Ascending aorta (tissue), 2 donors: ENCODE data around the gene SHLD2. TPM values are rescaled to one million over a fixed set of nuclear protein-coding genes. Genes with fewer than 3 reads are reported as not detected.
"Not testable (repeated sequence)": the region's sequence is repeated elsewhere in the genome, so short reads cannot be mapped to it uniquely, and the experiment has no call there.

Experiments used
- DNase-seq, 2 donors: peaks; one replicate each; pipeline ENCODE4 v3.0.0-alpha.2; 2019; ENCODE audit warnings: low spot score in 2 of 2
- H3K27ac ChIP-seq, 2 donors: fragments of 200-600 bp; sonication (generic); one replicate each; pipeline ENCODE4 v1.5.1; 2016 to 2017; ENCODE audit warnings: mild to moderate bottlenecking in 1 of 2
- H3K27me3 ChIP-seq: fragments of 200-600 bp; sonication (generic); one replicate; pipeline ENCODE4 v1.5.1; 2017
- H3K36me3 ChIP-seq, 2 donors: fragments of 200-600 bp; sonication (generic); one replicate each; pipeline ENCODE4 v1.5.1; 2016
- H3K4me1 ChIP-seq, 2 donors: fragments of 200-600 bp; sonication (generic); one replicate each; pipeline ENCODE4 v1.5.1; 2016 to 2017; ENCODE audit warnings: mild to moderate bottlenecking in 1 of 2
- H3K4me3 ChIP-seq, 2 donors: fragments of 200-600 bp; sonication (generic); one replicate each; pipeline ENCODE4 v1.5.1; 2016 to 2017; ENCODE audit warnings: mild to moderate bottlenecking in 1 of 2
- H3K9me3 ChIP-seq, 2 donors: fragments of 200-600 bp; sonication (generic); one replicate each; pipeline ENCODE4 v1.5.1; 2016
- intact Hi-C: fragments of 100-400 bp; cut with DNase I; formaldehyde crosslinking; loops from one replicate; pipeline ENCODE4 v1.15.1; 2023
- total RNA-seq: library from RNA; depleted of rRNA; stranded (reverse); fragments of >200 nt; gene quantifications from one replicate; pipeline ENCODE4 v1.1.0, GENCODE V29; 2016

The SHLD2 gene
- total RNA-seq, 1 donor from 2014 or later = 19.7 TPM

GRCh38 chr10:87237244-87237643 lies 142.2 kb downstream of the SHLD2 start:
- H3K27ac ChIP-seq, H3K4me1 ChIP-seq, H3K27me3 ChIP-seq, intact Hi-C loops, H3K9me3 ChIP-seq, H3K4me3 ChIP-seq, DNase-seq, H3K36me3 ChIP-seq: not testable (repeated sequence)

- H3K9me3 ChIP-seq, H3K4me1 ChIP-seq, intact Hi-C loops, H3K27ac ChIP-seq, H3K27me3 ChIP-seq, H3K36me3 ChIP-seq, H3K4me3 ChIP-seq, DNase-seq: not testable (repeated sequence)
Observed at GRCh38 chr10:87239346-87239808, 144.4 kb downstream of the SHLD2 start.

Other genes with a start within 250 kb of the SHLD2 start
- gene MMRN2, start 137.6 kb upstream of the SHLD2 start, total RNA-seq = 282 TPM
- gene SNCG, start 136.6 kb upstream of the SHLD2 start, total RNA-seq = 250 TPM
- gene ADIRF, start 126.7 kb upstream of the SHLD2 start, total RNA-seq = 882 TPM
- not detected for gene FAM25A, start 74.9 kb upstream of the SHLD2 start, total RNA-seq
- gene GLUD1, start 363 bp upstream of the SHLD2 start, total RNA-seq = 134 TPM
- gene NUTM2A, start 130.2 kb downstream of the SHLD2 start, total RNA-seq = 0.11 TPM